ENCODE measurements around the gene TNFSF9.
"Not testable (repeated sequence)": the region's sequence is repeated elsewhere in the genome, so short reads cannot be mapped to it uniquely, and the experiment has no call there.

The TNFSF9 gene

DNA sequence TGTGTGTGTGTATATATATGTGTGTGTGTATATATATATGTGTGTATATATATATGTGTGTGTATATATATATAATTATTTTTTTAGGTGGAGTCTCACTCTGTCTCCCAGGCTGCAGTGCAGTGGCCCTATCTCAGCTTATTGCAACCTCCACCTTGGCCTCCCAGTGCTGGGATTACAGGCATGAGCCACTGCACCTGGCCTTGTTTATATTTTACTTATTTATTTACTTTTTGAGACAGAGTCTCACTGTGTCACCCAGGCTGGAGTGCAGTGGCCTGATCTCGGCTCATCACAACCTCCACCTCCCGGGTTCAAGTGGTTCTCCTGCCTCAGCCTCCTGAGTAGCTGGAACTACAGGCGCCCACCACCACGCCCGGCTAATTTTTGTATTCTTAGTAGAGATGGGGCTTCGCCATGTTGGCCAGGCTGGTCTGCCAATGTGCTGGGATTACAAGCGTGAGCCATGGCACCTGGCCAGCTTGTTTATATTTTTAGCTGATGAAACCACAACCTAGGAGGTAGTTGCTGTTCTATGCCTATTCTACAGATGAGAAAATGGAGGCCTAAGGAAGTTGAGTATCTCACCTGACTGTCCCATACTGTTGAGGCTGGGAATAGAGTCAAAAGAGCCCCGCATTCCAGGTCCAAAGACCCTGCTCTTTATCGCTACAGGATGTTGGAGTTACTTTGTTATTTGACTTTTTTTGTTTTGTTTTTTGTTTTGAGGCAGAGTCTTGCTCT lies 22.6 kb upstream of the TNFSF9 start:
- DNase-seq: not testable (repeated sequence)

DNA sequence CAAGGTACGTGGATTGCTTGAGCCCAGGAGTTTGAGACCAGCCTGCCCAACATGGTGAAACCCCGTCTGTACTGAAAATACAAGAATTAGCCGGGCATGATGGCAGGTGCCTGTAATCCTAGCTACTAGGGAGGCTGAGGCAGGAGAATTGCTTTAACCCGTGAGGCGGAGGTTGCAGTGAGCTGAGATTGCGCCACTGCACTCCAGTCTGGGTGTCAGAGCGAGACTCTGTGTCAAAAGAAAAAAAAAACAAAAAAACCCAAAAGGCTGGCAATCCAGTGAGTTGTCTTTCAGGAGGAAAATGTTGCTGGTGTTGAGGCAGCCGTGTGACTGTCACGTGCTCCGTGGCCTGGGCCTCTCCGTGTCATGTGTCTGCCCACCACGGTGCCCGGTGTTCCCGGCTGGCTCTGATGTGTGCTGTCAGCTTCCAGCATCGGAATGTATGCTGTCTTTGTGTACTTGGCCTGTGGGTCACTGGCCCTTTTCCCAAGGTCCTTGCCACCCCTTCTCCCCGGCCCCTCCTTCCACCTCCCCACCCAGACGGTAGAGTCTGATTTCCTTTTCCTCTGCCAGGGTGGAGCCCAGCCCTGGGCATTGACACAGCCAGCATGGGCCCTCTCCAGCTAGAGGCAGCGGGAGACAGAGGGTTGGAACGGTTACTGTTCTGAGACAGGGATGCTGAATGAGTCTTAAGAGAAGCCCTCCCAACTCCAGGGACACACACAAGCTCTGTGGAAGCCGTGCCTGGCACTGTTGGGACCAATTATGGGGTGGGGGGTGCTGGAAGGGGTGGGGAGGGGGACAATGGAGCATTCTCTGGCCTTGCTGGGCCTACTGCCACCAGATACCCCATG lies 21.5 kb upstream of the TNFSF9 start:
- no peak for DNase-seq

DNA sequence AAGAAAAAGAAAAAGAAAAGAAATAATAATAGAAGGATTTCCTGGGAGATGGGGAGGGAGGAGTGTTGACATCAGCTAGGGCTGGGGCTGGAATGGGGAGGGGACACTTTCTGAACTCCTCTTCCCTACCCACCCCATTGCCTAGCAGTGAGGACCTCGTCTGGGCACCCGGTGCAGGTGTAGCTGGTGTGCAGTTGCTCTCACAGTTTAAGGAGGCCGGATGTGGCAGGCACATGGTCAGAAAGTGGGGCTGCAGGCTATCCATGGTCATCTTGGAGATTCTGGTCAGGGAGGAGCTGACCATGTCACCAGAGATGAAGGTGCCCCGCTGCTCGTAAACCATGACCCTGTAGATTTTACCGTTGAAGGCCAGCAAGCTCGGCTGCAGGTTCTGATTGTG lies 20.2 kb upstream of the TNFSF9 start:
- DNase-seq: no peak

DNA sequence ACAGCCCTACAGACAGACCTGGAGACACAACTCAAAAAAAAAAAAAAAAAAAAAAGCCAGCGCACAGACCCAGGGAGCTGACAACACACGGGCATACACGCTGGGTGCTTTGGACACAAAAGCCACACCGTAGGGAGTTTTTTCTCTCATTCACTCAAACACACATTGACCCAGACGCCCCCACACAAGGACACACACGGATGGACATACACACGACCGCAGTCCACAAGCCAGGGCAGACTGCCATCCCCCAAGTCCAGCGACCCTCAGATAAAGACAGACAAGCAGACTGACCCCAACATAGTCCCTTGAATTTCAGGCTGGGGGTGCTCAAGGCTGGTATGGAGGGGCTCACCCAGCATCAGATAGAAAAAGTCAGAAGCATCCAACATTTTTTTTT lies 16.7 kb upstream of the TNFSF9 start:
- DNase-seq: no peak

DNA sequence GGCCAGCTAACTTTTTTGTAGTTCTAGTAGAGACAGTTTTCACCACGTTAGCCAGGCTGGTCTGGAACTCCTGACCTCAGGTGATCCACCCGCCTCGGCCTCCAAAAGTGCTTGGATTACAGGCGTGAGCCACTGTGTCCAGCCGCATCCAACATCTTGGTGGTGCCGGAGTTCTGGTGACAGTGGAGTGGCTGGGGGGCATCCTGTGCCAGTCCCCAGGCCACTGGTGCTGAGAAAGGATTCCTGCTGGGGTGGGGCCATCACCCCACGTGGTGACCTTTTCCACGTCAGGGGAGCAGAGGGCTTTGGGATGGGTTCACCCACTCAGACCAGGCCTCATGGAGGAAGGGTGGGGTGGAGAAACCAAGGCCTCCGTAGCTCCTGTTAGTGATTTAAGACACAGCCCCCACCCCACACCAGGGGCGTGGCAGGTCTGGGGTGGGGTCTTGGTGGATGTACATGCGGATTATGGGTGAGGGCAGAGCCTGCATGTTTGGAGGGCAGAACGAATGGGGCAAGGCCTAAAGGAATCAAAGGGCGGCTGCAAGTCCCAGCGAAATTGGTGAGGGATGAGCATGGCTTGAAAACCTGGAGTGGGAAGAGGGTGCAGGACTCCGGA lies 15.8 kb upstream of the TNFSF9 start:
- DNase-seq: no peak

DNA sequence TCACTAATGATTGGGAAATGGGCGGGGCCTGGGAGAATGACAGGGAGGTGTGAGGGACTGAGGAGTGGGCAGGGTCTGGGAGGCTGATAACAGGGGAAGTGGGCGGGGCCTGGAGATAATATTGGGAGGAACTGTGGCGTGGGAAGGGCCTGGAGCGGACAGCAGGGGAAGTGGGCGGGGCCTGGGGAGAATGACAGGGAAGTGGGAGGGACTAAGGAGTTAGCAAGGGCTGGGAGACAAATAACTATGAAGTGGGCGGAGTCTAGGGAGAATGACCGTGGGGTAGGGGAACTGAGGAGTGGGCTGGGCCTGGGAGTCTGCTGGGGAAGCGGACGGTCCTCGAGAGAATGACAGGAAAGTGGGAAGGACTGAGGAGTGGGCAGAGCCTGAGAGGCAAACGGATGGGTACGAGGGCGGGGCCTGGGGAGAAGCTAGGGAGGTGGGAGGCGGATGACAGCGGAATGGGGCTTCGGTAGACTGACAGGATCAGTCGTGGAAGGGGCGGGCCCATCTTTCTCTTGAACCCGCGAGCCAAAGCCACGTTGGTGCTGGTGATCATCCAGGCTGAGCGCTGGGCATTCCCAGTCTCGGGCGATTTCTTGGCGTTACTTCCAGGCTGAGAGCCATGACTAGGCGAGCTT lies 14.7 kb upstream of the TNFSF9 start:
- DNase-seq: peak; percentile 78 to 82

DNA sequence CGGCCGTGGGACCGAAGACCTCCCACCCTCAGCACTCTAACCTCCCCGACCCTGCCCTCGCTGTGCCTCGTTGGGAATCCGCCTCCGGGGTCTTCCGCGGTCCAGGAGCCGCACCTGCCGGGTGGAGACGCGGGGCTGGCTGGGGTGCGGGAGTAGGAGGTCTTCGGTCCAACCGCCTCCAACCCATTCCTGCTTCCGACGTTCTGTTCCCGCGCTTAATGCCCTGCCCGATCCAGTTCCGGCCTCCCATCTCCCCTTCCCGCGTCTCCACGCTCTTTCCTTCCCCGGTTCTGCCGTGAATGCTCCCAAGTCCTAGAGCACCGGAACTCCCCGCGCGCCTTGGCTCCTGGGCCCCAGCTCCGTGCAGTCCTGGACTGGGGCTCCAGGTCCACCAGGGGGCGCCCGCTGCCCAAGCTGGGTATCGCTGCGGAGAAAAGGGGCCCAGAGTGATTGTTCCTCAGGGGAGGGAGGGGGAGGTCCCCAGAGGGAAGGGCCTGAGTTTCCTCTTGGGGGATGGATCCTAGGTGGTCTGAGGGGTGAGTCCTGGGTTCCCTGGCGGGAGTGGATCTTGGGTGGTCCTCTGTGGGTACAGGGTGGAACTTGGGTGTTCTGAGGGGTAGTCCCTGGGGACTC lies 14.1 kb upstream of the TNFSF9 start:
- DNase-seq: peak; percentile 88 to 90

DNA sequence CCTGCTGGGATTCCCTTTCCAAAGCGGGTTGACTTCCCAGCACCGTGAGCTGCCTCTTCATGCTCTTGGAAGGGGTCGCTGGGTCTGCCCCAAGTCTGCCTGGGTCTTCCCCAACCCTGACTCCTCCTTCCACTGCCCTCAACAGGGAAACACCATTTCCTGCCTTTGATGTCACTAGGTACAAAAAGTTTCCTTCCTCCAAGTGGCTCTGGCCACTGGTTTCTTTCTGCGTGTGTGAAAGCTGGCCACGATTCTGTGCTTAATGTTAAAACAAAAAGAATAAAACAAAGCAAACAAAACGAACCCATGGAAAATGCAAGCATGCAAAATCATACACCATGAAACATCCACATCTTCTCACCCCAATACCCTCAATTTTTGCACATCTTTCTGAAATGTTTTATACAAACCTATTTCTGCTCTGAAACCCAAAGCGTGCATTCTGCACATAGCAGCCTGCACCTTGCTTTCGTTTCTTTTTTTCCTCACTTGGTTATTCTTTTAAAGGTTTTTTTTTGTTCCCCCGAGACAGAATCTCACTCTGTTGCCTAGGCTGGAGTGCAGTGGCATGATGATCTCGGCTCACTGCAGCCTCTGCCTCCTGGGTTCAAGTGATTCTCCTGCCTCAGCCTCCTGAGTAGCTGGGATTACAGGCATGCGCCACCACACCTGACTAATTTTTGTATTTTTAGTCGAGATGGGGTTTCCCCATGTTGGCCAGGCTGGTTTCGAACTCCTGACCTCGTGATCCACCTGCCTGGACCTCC lies 12.5 kb upstream of the TNFSF9 start:
- peak in 1 of 2 donors; percentile 36 for DNase-seq

DNA sequence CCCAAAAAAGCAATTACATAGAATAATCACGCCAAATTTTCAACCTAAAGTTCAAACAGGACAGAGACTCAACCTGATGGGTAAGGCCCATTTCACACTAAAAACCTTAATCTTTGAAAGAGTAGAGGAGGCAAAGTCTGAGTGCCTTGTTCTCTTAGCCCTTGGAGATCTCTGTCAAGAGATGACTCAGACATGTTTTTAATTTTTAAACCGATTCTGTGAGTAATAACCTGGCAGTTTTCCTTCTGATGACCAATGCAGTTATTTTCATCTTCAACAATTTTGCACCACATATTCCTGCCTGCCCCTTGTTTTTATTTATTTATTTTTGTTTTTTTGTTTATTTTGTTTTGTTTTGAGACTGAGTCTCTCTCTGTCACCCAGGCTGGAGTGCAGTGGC lies 11.5 kb upstream of the TNFSF9 start:
- DNase-seq: no peak

DNA sequence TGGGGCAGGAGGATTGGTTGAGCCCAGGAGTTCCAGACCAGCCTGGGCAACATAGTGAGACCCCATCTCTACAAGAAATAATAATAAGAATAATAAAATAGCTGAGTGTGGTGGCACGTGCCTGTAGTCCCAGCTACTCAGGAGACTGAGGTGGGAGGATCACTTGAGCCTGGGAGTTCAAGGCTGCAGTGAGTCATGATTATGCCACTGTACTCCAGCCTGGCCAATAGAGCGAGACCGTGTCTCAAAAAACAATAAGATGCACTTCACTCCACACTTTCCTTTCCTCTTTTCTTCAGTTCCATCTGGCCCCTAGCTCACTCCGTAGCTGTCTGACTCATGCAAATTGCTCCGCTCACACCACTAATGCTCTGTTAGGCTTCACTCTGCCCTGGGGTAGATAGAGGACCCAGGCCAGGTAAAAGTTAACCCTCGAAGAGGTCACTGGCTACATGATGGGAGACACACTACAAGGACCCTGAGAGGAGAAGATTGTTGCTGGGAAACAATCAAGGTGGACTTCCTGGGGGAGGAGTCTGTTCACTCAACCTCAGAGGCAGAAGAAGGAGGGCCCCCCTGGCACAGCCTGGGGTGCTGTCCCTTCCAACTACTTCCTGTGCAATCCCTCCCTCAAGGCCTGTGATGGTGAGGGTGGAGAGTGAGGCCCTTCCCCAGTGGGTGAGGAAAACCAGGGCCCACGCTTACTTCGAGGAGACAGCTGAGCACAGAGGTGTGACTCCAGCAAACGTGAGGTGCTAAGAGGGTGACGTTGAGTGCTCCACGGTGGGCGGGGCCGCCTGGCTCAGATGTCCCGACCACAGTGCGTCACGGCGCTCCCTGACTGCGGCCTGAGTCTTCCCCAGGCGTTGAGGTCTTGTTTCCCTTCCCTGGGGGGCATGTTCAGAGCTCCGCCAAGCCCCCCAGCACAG lies 8.8 kb upstream of the TNFSF9 start:
- peak; percentile 80 for DNase-seq

DNA sequence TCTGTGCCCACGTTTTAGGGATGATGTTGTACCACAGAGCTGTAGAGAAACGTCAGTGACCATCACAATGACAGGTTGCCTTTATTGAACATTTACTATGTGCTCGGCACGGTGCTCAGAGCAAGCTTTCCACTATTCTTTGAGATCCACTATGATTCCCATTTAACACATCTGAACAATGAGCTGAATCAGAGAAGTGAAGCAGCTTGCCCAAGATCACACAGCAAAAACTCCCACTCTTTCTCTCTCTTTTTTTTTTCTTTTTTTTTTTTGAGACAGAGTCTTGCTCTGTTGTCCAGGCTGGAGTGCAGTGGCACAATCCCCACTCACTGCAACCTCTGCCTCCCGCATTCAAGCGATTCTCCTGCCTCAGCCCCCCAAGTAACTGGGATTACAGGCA lies 8.1 kb upstream of the TNFSF9 start:
- DNase-seq: no peak

DNA sequence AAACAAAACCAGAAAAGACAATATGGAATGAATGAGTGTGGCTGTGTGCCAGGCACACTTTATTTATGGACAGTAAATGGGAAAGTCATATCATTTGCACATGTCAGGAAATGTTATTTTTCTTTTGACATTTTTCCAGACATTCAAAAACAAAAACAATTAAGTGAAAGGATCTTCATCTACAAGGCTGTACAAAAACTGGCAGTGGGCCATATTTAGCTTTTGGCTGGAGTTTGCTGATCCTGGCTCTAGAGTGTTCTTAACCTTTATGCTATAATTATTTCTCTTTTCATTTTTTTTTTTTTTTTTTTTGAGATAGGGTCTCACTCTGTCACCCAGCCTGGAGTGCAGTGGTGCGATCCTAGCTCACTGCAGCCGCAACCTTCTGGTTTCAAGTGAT lies 6.5 kb upstream of the TNFSF9 start:
- DNase-seq: no peak

DNA sequence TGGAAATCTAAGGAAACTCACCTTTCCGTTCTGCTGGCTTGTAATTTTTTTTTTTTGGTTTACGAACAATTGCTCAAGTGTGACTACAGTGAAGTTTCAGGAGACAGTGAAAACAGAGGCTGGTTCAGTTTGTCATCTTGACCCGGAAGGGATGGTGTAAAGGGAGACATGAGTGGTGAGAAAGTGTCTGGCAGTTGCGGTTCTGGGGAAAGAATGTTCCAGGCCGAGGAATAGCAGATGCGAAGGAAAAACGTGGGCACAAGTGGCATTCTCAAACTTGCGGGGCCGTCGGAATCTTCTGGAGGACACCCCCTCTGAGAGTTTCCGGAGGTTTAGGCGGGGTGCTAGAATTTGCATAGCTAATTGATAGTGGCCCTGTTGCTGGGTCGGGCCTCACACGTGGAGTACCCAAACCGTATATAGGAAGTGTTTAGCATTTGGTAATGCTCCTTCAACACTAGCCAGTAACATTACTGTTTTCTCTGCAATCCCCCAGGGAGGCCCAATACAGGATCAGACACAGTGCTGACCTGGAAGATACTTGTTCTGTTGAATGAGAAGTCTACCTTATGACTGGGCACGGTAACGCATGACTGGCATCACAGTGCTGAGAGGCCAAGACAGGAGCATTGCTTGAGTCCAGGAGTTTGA lies 2.8 kb upstream of the TNFSF9 start:
- peak in 1 of 2 donors; percentile 40 for DNase-seq

DNA sequence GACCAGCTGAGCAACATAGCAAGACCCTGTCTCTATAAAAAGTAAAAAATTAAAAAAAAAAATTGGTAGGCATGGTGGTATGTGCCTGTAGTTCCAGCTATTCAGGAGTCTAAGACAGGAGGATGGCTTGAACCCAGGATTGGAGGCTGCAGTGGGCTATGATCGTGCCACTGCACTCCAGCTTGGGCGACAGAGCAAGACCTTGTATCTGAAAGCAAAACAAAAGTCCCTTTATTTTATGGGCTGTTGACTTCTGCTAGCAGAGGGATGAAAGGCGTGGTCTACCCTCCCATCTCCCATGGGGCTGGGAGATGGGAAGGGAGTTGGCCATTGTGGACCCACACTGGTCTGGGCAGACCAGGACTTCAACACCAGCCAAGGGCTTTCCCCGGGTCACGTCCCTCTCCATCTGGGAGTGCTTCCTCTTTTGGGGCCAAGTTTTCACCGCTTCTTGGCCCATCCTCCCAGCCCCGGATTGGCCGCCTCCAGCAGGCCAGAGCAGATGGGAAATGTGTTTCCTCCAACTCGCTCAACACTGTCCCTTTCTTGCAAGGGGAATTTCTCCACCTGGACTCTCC lies 2.2 kb upstream of the TNFSF9 start:
- peak in 1 of 2 donors; percentile 55 for DNase-seq

DNA sequence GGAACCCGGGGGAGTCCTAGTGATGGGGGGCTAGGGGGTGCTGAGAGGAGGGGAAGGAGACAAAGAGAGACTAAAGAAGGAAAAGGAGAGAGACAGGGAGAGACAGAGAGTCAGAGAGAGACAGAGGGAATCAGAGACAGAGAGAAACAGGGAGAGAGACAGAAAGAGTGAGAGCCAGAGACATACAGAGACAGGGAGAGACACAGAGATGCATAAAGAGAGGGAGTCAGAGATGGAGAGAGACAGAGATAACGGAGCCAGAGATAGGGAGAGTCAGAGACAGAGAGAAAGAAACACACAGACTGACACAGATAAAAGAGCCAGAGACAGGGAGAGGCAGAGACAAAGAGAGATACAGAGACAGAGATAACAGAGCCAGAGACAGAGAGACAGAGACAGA lies 1.5 kb upstream of the TNFSF9 start:
- no peak for DNase-seq

DNA sequence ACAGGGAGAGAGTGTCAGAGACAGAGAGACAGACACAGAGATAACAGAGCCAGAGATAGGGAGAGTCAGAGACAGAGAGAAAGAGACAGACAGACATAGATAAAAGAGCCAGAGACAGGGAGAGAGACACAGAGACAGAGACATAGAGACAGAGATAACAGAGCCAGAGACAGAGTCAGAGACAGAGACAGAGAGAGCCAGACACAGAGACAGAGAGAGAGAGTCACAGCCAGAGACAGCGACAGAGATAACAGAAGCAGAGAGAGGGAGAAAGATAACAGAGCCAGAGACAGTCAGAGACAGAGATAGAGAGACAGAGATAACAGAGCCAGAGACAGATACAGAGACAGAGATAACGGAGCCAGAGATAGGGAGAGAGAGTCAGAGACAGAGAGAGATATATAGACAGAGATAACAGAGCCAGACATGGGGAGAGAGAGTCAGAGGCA lies 865 bp upstream of the TNFSF9 start:
- DNase-seq: no peak

DNA sequence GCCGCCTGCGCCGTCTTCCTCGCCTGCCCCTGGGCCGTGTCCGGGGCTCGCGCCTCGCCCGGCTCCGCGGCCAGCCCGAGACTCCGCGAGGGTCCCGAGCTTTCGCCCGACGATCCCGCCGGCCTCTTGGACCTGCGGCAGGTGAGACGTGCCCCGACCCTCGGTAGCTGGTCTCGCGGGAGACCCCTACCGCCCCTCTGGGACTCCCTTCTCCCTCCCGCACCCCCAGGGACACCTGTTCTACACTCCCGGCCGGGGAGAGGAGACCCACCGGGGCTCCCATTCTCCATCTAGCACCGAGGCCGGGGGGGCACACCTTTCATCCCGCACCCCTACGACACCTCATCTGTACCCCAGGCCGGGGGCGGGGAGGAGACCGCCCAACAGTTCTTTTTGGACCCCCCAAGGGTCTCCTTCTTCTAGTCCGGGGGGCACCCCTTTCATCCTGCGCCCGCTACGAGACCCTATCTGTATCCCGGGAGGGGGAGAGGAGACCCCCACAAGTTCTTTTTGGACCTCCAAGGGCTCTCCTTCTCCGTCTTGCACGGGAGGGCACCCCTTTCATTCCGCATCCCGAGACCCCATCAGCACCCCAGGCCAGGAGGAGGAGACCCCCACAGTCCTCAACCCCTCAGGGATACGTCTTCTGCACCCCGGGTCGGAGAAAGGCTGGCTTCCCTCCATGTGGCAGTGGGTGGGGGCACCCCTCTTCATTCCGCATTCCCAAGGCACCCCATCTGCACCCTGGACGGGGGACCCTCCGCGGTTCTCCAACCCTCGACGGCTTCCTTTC lies 533 bp downstream of the TNFSF9 start:
- DNase-seq: no peak

DNA sequence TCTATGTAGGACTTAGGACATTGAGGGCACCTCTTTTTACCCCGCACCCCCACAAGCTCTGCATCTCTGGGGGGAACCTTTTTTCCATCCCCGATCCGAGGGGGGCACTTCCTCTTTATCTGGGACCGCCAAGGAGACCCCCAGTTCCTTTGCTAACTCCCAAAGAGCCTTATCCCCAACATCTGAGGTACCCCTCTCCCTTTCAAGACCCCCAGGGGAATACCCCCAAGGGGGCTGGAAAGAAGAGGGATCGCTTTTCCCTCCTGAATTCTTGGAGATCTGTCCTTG lies 1.1 kb downstream of the TNFSF9 start:
- DNase-seq: no peak
